GM19023 (cell line): ENCODE data around the gene C22orf42.
"Not testable (repeated sequence)": the region's sequence is repeated elsewhere in the genome, so short reads cannot be mapped to it uniquely, and the experiment has no call there.

ENCODE experiments used
- ATAC-seq: cut with Tn5 transposase; IDR thresholded peaks from one replicate; pipeline ENCODE4 v1.9.1; 2021; ENCODE audit warnings: mild to moderate bottlenecking, moderate library complexity; ENCODE audit not compliant: unreplicated experiment

Gene C22orf42

GRCh38 chr22:32158712-32159533, at the start of gene C22orf42:
Gene C22orf42 (minus strand): TSS chr22:32159303. CDS start chr22:32159215, 88 bp downstream.
- no peak for ATAC-seq

GRCh38 chr22:32208681-32209080, 49.6 kb upstream of the C22orf42 start:
- ATAC-seq = no peak

GRCh38 chr22:32207971-32208480, 48.9 kb upstream of the C22orf42 start:
- no peak for ATAC-seq

- no peak for ATAC-seq
These were observed 48.0 kb upstream of the C22orf42 start for GRCh38 chr22:32206774-32207758.

GRCh38 chr22:32205974-32206773, 47.1 kb upstream of the C22orf42 start:
- no peak for ATAC-seq

GRCh38 chr22:32204856-32205722, 46.0 kb upstream of the C22orf42 start, which contains the start of gene RFPL2:
Gene RFPL2 (minus strand): TSS chr22:32205073. CDS start chr22:32202451, 2,622 bp downstream.
- no peak for ATAC-seq

GRCh38 chr22:32204040-32204855, 45.1 kb upstream of the C22orf42 start:
- no peak for ATAC-seq

- ATAC-seq = no peak
These were observed 44.3 kb upstream of the C22orf42 start for GRCh38 chr22:32203181-32204039.

- no peak for ATAC-seq
These were observed 43.6 kb upstream of the C22orf42 start for GRCh38 chr22:32202539-32203180.

GRCh38 chr22:32202161-32202538, 43.0 kb upstream of the C22orf42 start:
- ATAC-seq = no peak

- no peak for ATAC-seq
These were observed 41.6 kb upstream of the C22orf42 start for GRCh38 chr22:32200752-32201151.

GRCh38 chr22:32199961-32200360, 40.9 kb upstream of the C22orf42 start:
- no peak for ATAC-seq

GRCh38 chr22:32199341-32199740, 40.2 kb upstream of the C22orf42 start:
- no peak for ATAC-seq

- ATAC-seq = not testable (repeated sequence)
These were observed 38.6 kb upstream of the C22orf42 start for GRCh38 chr22:32197553-32198226.

- not testable (repeated sequence) for ATAC-seq
These were observed 36.8 kb upstream of the C22orf42 start for GRCh38 chr22:32195900-32196299.

GRCh38 chr22:32193346-32193745, 34.2 kb upstream of the C22orf42 start:
- not testable (repeated sequence) for ATAC-seq

- ATAC-seq = not testable (repeated sequence)
These were observed 31.9 kb upstream of the C22orf42 start for GRCh38 chr22:32191021-32191420.
